K562 (cell line): ENCODE results near the gene DHRS4L2. TPM values are rescaled to one million over a fixed set of nuclear protein-coding genes. Genes with fewer than 3 reads are reported as not detected.
A peak's percentile ranks its signal among the peaks of the same experiment; 100 is the strongest.

ENCODE experiments used
- ARHGAP35 ChIP-seq: fragments of 450-650 bp; IDR thresholded peaks from 2 replicates; pipeline ENCODE4 v1.6.1; 2018; ENCODE audit not compliant: partially characterized antibody
- CBFA2T3 ChIP-seq: fragments of 450-650 bp; IDR thresholded peaks from 2 replicates; pipeline ENCODE4 v1.6.1; 2017
- CEBPB ChIP-seq: fragments of 450-650 bp; IDR thresholded peaks from 2 replicates; pipeline ENCODE4 v1.6.1; 2016; ENCODE audit warnings: missing genetic modification characterization, missing compliant biosample characterization
- CREB3 ChIP-seq: fragments of 450-650 bp; conservative IDR thresholded peaks from 2 replicates; pipeline ENCODE4 v1.6.1; 2016; ENCODE audit warnings: missing genetic modification characterization, low read depth, mild to moderate bottlenecking, missing compliant biosample characterization, moderate library complexity
- EGR1 ChIP-seq: fragments of 450-650 bp; conservative IDR thresholded peaks from 2 replicates; pipeline ENCODE4 v1.6.1; 2017; ENCODE audit warnings: mild to moderate bottlenecking
- ERF ChIP-seq: fragments of 450-650 bp; formaldehyde crosslinking; IDR thresholded peaks from 2 replicates; pipeline ENCODE4 v1.4.0; 2020; ENCODE audit warnings: mild to moderate bottlenecking, mixed read lengths
- ETS1 ChIP-seq: conservative IDR thresholded peaks from 2 replicates; pipeline ENCODE4 v1.6.1; 2011; ENCODE audit warnings: low read depth, mild to moderate bottlenecking, low read length; ENCODE audit not compliant: control insufficient read depth
- EWSR1 ChIP-seq: fragments of 450-650 bp; IDR thresholded peaks from 2 replicates; pipeline ENCODE4 v1.6.1; 2018; ENCODE audit warnings: borderline replicate concordance, mild to moderate bottlenecking, low read depth, moderate library complexity; ENCODE audit not compliant: partially characterized antibody
- EZH2 ChIP-seq: IDR thresholded peaks from 2 replicates; pipeline ENCODE4 v1.6.1; 2012; ENCODE audit warnings: low read depth, mild to moderate bottlenecking, inconsistent platforms, low read length, borderline replicate concordance
- HDGF ChIP-seq: fragments of 450-650 bp; IDR thresholded peaks from 2 replicates; pipeline ENCODE4 v1.6.1; 2016
- HMG20A ChIP-seq: fragments of 450-650 bp; formaldehyde crosslinking; conservative IDR thresholded peaks from 2 replicates; pipeline ENCODE4 v1.4.0; 2020; ENCODE audit warnings: mild to moderate bottlenecking, mixed read lengths
- HMGXB4 ChIP-seq: sonication (generic); formaldehyde crosslinking; IDR thresholded peaks from 2 replicates; pipeline ENCODE4 v1.8.1; 2023; ENCODE audit warnings: mild to moderate bottlenecking, missing genetic modification reagents
- KAT7 ChIP-seq: sonication (generic); formaldehyde crosslinking; IDR thresholded peaks from 2 replicates; pipeline ENCODE4 v1.8.0; 2022; ENCODE audit warnings: missing genetic modification reagents, mild to moderate bottlenecking, borderline replicate concordance
- MXD1 ChIP-seq: fragments of 250-450 bp; sonication (Bioruptor Pico); IDR thresholded peaks from 2 replicates; pipeline ENCODE4 v1.8.0; 2021; ENCODE audit warnings: borderline replicate concordance, mild to moderate bottlenecking, moderate library complexity; ENCODE audit not compliant: poor library complexity, severe bottlenecking
- NFRKB ChIP-seq: fragments of 450-650 bp; IDR thresholded peaks from 2 replicates; pipeline ENCODE4 v1.6.1; 2016; ENCODE audit warnings: low read depth
- RBM25 ChIP-seq: fragments of 200-400 bp; formaldehyde crosslinking; IDR thresholded peaks from 2 replicates; pipeline ENCODE4 v1.6.1; 2018; ENCODE audit warnings: low read length, low read depth, moderate library complexity; ENCODE audit not compliant: severe bottlenecking
- SETDB1 ChIP-seq: IDR thresholded peaks from one replicate; pipeline ENCODE4 v1.6.1; 2012; ENCODE audit warnings: low read length, control low read depth, inconsistent platforms
- SRSF3 ChIP-seq: fragments of 200-400 bp; formaldehyde crosslinking; IDR thresholded peaks from 2 replicates; pipeline ENCODE4 v1.6.1; 2016; ENCODE audit warnings: mild to moderate bottlenecking, low read length, moderate library complexity; ENCODE audit not compliant: insufficient read depth
- TCF7 ChIP-seq: sonication (generic); IDR thresholded peaks from 2 replicates; pipeline ENCODE4 v1.6.1; 2016; ENCODE audit warnings: antibody characterized with exemption, borderline replicate concordance
- ZEB2 ChIP-seq: fragments of 450-650 bp; IDR thresholded peaks from 2 replicates; pipeline ENCODE4 v1.6.1; 2016
- ZNF253 ChIP-seq: fragments of 250-450 bp; sonication (Bioruptor Pico); conservative IDR thresholded peaks from 2 replicates; pipeline ENCODE4 v1.6.1; 2021; ENCODE audit warnings: mild to moderate bottlenecking
- ZNF311 ChIP-seq: fragments of 250-450 bp; sonication (Bioruptor Pico); IDR thresholded peaks from 2 replicates; pipeline ENCODE4 v1.4.0; 2020; ENCODE audit warnings: mild to moderate bottlenecking, moderate library complexity
- ZNF354B ChIP-seq: fragments of 250-450 bp; sonication (Bioruptor Pico); IDR thresholded peaks from 2 replicates; pipeline ENCODE4 v1.4.0; 2020
- ZNF561 ChIP-seq: fragments of 450-650 bp; formaldehyde crosslinking; conservative IDR thresholded peaks from 2 replicates; pipeline ENCODE4 v1.4.0; 2020; ENCODE audit warnings: mild to moderate bottlenecking, moderate library complexity
- ZNF584 ChIP-seq: fragments of 200-800 bp; sonication (Bioruptor generic); IDR thresholded peaks from 2 replicates; pipeline ENCODE4 v1.6.1; 2016; ENCODE audit warnings: low read depth, mild to moderate bottlenecking, missing genetic modification characterization, missing compliant biosample characterization
- ZSCAN32 ChIP-seq: fragments of 450-650 bp; formaldehyde crosslinking; IDR thresholded peaks from 2 replicates; pipeline ENCODE4 v1.4.0; 2020; ENCODE audit warnings: mild to moderate bottlenecking, moderate library complexity
- ZZZ3 ChIP-seq: fragments of 450-650 bp; IDR thresholded peaks from 2 replicates; pipeline ENCODE4 v1.6.1; 2016; ENCODE audit warnings: antibody characterized with exemption, mild to moderate bottlenecking, moderate library complexity
- polyA plus RNA-seq, 8 experiments: library from polyadenylated mRNA; depleted of rRNA in 4 of 8; stranded (reverse) in 5 of 8; unstranded in 3 of 8; fragments of >200 nt; fragmentation: Nextera tagmentation in 2 of 8; fragmentation: Illumina TruSeq in 1 of 8; extraction: Ambion mirVana in 2 of 8; extraction: Trizol in 1 of 8; gene quantifications; 2 replicates each; pipeline versions ENCODE4 v1.2.1 to v1.2.3, GENCODE V29; 2011 to 2014; ENCODE audit warnings: inconsistent platforms in 1 of 8, missing spikeins in 1 of 8
- total RNA-seq, 7 experiments: library from RNA; depleted of rRNA in 6 of 7; stranded (reverse); fragments of >200 nt in 6 of 7; fragmentation: Illumina TruSeq in 2 of 7; extraction: Trizol in 2 of 7; gene quantifications; 2 replicates each; pipeline versions ENCODE4 v1.2.1 to v1.2.3, GENCODE V29; 2011 to 2021; ENCODE audit warnings: low replicate concordance in 1 of 7

The DHRS4L2 gene
- total and polyA plus RNA-seq, 9 of the 15 experiments (the other 6 are each of a cell fraction or from before 2014, with no cell fraction given): 2.3 to 13.7 (median 8.1) TPM

GRCh38 chr14:23939607-23940326, 49.0 kb upstream of the DHRS4L2 start (continued):
- TF ChIP-seq ZNF584 (CRISPR knock-in tag) (no peak), ARHGAP35 (no peak), CBFA2T3 (peak; percentile 71), ETS1 (no peak), NFRKB (no peak), HMGXB4 (CRISPR knock-in tag) (no peak), EZH2 (no peak), ZSCAN32 (CRISPR knock-in tag) (no peak), CEBPB (tag) (peak; percentile 83), ZNF253 (CRISPR knock-in tag) (no peak), EWSR1 (no peak), CREB3 (tag) (0 out of 2 replicates have a peak, but pooled peaks have one; percentile 56), ZEB2 (peak; percentile 57; the same call in 1 of the 2 replicates), TCF7 (no peak), KAT7 (CRISPR knock-in tag) (no peak), SETDB1 (no peak), SRSF3 (no peak), EGR1 (no peak), ZNF354B (CRISPR knock-in tag) (0 out of 2 replicates have a peak, but pooled peaks have one; percentile 72), MXD1 (CRISPR knock-in tag) (peak; percentile 59), ZNF561 (CRISPR knock-in tag) (no peak), HDGF (no peak), ZZZ3 (no peak), RBM25 (no peak), ERF (CRISPR knock-in tag) (no peak), ZNF311 (CRISPR knock-in tag) (peak; percentile 91), HMG20A (CRISPR knock-in tag) (no peak)
